ENCODE measurements around the gene MMP14. TPM values are rescaled to one million over a fixed set of nuclear protein-coding genes. Genes with fewer than 3 reads are reported as not detected.
"Not testable (repeated sequence)": the region's sequence is repeated elsewhere in the genome, so short reads cannot be mapped to it uniquely, and the experiment has no call there.

The MMP14 gene
- total RNA-seq, 1 experiment from 2014 or later = 313 TPM

DNA sequence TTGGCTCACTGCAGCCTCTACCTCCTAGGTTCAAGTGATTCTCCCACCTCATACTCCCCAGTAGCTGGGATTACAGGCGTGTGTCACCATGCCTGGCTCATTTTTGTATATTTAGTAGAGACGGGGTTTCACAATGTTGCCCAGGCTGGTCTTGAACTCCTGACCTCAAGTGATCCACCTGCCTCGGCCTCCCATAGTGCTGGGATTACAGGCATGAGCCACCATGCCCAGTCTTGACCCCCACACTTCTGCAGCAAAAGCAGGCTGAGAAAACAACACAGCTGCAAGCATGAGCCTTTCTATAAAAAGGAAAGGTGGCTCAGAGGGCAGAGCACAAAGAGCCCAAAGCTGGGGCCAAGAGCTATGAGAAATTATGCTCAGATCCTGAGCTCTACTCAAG is 24.0 kb downstream of the MMP14 start:
- DNase-seq (ENCODE audit: low read depth) = not testable (repeated sequence)

DNA sequence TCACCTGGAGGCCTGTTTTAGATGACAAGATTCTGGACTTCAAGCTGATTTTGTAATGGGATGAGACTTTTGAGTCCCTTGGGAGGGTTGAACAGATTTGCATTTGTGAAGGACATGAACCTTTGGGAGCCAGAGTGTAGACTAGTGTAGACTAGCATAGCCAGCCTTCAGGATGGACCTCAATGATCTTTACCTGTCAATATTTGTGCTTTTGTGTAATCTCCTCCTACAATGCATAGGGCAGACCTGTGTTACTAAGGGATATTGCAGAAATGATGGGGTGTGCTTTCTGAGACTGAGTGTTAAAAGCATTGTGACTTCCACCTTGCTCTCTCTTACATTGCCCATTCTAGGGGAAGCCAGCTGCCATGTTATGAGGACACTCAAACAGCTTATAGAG is 25.3 kb downstream of the MMP14 start:
- DNase-seq (ENCODE audit: low read depth) = no peak

DNA sequence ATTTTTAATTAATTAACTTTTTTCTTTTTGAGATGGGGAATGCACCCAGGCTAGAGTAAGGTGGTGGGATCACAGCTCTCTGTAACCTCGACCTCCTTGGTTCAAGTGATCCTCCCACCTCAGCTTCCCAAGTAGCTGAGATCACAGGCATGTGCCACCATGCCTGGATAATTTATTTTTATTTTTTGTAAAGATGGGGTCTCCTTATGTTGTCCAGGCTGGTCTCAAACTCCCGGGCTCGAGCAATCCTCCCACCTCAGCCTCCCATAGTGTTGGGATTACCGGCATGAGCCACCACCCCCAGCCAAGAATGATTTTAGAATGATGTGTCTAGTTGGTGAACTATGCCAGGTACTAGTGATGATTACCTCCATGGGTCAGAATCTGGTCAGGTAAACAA is 28.6 kb downstream of the MMP14 start:
- DNase-seq (ENCODE audit: low read depth) = no peak

- DNase-seq (ENCODE audit: low read depth) = no peak
These were observed 29.3 kb downstream of the MMP14 start for GRCh38 chr14:22865424-22866405.

- DNase-seq (ENCODE audit: low read depth) = no peak
These were observed 30.5 kb downstream of the MMP14 start for GRCh38 chr14:22866874-22867273.

- no peak for DNase-seq (ENCODE audit: low read depth)
These were observed 34.4 kb downstream of the MMP14 start for GRCh38 chr14:22870811-22871223.

DNA sequence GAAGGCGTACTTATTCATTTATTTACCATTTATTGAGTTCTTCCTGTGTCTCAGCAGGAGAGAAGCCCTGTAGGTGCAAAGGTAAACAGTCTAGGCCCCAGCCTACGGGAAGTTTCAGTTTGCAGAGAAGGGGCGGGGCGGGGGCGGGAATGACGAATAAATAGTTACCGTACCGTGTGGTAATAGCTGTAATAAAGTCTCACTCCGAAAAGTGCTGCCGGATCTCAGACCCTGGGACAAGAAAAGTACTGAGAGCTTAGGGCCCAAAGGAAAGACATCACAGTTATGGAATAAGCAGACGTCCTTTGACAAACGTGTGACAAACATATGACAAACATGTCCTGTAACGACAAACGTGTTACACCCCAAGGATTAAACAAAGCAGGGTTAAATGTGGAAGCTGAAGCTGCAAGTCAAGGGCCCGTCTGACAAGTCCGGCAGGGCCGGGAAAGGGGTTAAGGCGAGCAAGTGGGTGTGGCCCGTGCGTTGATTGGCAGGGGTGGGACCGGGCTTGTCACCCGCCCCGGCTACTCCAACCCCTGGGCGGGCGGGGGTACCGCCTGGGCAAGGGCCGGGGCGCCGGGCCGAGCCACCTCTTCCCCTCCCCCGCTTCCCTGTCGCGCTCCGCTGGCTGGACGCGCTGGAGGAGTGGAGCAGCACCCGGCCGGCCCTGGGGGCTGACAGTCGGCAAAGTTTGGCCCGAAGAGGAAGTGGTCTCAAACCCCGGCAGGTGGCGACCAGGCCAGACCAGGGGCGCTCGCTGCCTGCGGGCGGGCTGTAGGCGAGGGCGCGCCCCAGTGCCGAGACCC is 35.0 kb downstream of the MMP14 start, which contains the start of gene LRP10:
TSS of gene LRP10 (plus strand) at position 517 of the 809 bp plus-strand sequence. CDS start 564 bp downstream, outside the sequence.
- DNase-seq (ENCODE audit: low read depth) = peak; percentile 93

GRCh38 chr14:22872033-22872832 is 35.8 kb downstream of the MMP14 start:
- peak; percentile 90 for DNase-seq (ENCODE audit: low read depth)

DNA sequence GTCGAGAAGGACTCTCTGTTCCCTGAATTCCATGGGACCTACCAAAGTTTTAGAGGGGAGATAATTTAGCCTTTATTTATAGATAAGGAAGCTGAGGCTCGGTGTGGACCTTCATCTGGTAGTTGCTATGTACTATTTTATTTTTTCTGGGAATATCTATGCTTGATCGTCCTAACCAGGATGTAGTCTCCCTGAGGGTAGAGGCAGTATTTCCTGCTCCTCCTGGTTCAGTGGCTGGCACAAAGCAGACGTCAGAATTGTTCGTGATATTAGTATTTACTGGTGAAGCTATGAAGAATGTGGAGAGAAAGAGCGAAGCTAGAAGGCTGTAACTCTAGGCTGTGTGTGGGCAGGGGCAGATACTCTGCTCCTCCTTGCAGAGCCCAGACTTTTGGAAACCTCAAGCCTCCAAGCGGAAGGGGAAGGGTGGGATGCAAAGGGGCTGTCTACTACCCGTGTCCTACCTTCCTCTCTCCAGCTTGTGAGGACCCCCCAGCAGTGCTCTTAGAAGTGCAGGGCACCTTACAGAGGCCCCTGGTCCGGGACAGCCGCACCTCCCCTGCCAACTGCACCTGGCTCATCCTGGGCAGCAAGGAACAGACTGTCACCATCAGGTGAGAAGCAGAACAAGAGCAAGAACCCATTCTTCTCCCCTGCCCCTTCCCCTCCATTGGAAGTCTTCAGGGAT is 36.6 kb downstream of the MMP14 start:
- DNase-seq (ENCODE audit: low read depth) = no peak

GRCh38 chr14:22875003-22875747 is 38.8 kb downstream of the MMP14 start:
- DNase-seq (ENCODE audit: low read depth) = no peak

DNA sequence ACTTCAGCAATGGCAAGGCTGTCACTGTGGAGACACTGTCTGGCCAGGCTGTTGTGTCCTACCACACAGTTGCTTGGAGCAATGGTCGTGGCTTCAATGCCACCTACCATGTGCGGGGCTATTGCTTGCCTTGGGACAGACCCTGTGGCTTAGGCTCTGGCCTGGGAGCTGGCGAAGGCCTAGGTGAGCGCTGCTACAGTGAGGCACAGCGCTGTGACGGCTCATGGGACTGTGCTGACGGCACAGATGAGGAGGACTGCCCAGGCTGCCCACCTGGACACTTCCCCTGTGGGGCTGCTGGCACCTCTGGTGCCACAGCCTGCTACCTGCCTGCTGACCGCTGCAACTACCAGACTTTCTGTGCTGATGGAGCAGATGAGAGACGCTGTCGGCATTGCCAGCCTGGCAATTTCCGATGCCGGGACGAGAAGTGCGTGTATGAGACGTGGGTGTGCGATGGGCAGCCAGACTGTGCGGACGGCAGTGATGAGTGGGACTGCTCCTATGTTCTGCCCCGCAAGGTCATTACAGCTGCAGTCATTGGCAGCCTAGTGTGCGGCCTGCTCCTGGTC is 39.4 kb downstream of the MMP14 start:
- no peak for DNase-seq (ENCODE audit: low read depth)

DNA sequence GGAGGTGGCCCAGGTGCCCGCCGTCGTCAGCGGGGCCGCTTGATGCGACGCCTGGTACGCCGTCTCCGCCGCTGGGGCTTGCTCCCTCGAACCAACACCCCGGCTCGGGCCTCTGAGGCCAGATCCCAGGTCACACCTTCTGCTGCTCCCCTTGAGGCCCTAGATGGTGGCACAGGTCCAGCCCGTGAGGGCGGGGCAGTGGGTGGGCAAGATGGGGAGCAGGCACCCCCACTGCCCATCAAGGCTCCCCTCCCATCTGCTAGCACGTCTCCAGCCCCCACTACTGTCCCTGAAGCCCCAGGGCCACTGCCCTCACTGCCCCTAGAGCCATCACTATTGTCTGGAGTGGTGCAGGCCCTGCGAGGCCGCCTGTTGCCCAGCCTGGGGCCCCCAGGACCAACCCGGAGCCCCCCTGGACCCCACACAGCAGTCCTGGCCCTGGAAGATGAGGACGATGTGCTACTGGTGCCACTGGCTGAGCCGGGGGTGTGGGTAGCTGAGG is 40.7 kb downstream of the MMP14 start:
- no peak for DNase-seq (ENCODE audit: low read depth)

DNA sequence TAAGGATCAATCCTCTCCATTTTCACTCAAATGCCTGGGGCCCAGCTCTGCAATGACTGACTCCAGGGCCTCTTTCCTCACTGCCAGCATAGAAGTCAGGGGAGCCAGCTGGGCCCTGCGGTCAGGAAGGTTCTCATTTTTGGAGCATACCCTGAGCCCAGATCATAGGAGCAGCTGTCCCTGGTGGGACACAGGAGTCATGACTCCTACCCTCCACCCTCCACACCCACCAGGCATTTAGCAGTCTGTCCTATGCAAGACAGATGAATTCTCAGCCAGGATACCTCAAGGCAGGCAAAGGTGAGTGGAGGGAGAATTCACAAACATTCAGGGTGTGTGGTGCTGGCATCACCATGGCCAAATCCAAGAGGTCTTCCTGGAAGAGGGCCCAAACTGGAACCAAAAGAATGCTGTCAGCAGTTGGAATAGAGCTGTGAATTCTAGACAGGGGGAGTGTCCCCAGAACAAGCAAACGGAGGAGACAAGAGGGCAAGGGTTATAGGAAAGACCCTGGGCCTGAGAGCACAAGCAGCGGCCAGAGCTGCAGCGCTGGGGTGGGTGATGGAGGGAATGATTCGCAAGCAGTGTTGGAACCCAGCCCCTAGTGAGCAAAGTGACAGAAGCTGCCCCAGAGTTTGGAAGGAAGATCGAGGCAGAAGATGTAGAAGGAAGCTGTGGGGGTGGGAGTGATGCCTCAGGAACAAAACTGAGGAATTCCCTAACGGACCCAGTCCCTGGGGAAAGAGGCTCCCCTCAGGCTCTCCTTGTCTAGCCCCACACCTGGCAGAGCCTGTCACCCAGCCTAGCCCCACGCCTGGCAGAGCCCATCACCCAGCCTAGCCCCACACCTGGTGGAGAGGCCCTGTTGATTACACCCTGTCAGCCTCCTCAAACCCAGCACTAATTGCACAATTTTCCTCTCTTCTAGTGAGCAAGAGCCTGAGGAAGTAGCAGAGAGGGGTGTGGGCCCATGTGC is 42.2 kb downstream of the MMP14 start:
- DNase-seq (ENCODE audit: low read depth) = no peak

- no peak for DNase-seq (ENCODE audit: low read depth)
These were observed 45.7 kb downstream of the MMP14 start for GRCh38 chr14:22882064-22882463.

- peak; percentile 34 for DNase-seq (ENCODE audit: low read depth)
These were observed 46.3 kb downstream of the MMP14 start for GRCh38 chr14:22882529-22883172.

DNA sequence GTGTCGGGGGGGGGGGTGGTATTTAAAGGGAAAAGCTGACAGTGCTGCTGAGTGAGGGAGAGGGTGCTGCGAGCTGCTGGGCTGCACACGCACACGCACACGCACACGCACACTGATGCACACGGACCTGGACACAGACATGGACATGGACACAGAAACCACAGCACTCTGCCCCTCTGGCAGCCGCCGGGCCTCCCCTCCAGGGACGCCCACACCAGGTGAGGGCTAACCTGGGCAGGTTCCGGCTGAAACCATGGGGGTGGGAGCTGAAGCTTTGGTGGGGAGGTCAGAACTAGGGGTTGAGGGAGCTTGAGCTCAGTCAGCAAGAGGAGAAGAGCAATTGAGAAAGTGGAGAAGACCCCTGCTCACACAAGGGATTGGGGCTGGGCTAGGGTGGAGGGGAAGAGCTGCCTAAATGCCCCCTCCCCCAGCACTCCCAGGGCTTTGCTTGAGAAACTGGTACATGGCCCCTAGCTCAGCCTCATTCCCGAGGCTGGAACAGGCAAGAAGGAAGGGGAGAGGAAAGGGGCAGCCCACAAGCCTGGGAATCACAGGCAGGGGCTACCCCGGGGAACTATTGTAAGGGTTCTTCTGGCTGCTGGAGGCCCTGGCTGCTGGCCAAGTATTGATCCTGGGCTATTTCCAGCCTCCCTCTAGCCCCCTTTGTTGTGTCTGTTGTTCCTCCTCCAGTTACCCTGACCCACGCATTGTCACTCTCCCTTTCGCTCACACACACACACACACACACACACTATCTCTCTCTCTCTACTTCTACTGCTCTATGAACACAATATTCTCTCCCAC is 47.0 kb downstream of the MMP14 start, which contains the start of gene REM2:
TSS of gene REM2 (plus strand) at position 50 of the 804 bp plus-strand sequence. CDS start at position 116, 66 bp downstream.
- DNase-seq (ENCODE audit: low read depth) = no peak

All from M059J (cell line).